Breast epithelium (tissue), 3 donors: ENCODE measurements around the gene HOXD12.

Experiments
- CTCF ChIP-seq, 3 donors: fragments of 450-650 bp; IDR thresholded peaks; one replicate each; pipeline ENCODE4 v1.5.1; 2016 to 2017; ENCODE audit warnings: antibody characterized with exemption in 3 of 3, mild to moderate bottlenecking in 3 of 3, moderate library complexity in 3 of 3
- POLR2A ChIP-seq: fragments of 450-650 bp; IDR thresholded peaks from one replicate; pipeline ENCODE4 v1.6.1; 2016; ENCODE audit warnings: antibody characterized with exemption, mild to moderate bottlenecking, moderate library complexity

GRCh38 chr2:176114120-176114929 lies 14.7 kb downstream of the HOXD12 start:
- TF ChIP-seq POLR2A (no peak), CTCF (IDR thresholded peaks at IDR 0.05) (no peak)
